Activated T-helper 17 cell treated with anti-CD3 and anti-CD28 coated beads, Interleukin-2, amount 50 U/mL, for 72 hours (primary cell): ENCODE measurements around the gene TF. TPM values are rescaled to one million over a fixed set of nuclear protein-coding genes. Genes with fewer than 3 reads are reported as not detected.
"Not testable (repeated sequence)": the region's sequence is repeated elsewhere in the genome, so short reads cannot be mapped to it uniquely, and the experiment has no call there.

Experiments used
- ATAC-seq: fragments of 150-1000 bp; cut with Tn5 transposase; replicated peaks from 2 replicates; pipeline ENCODE4 v1.10.0; 2021; ENCODE audit warnings: mild to moderate bottlenecking, moderate library complexity
- H3K27ac Mint-ChIP-seq: one replicate; pipeline ENCODE4 v1.8.0; 2022; ENCODE audit warnings: mixed read lengths
- H3K27me3 Mint-ChIP-seq: one replicate; pipeline ENCODE4 v1.8.0; 2022; ENCODE audit warnings: mixed read lengths
- H3K36me3 Mint-ChIP-seq: one replicate; pipeline ENCODE4 v1.8.0; 2022; ENCODE audit warnings: low read depth, mild to moderate bottlenecking, mixed read lengths
- H3K4me1 Mint-ChIP-seq: one replicate; pipeline ENCODE4 v1.8.0; 2022; ENCODE audit warnings: mixed read lengths
- H3K4me3 Mint-ChIP-seq: one replicate; pipeline ENCODE4 v1.8.0; 2022; ENCODE audit warnings: mild to moderate bottlenecking, mixed read lengths
- H3K9me3 Mint-ChIP-seq: one replicate; pipeline ENCODE4 v1.8.0; 2022; ENCODE audit warnings: mixed read lengths
- total RNA-seq, 2 donors: library from RNA; stranded (reverse); gene quantifications; one replicate each; pipeline ENCODE4 v1.2.3, GENCODE V29; 2022

TF gene
- total RNA-seq, 2 donors from 2014 or later: 0.50 to 1.9 TPM

DNA sequence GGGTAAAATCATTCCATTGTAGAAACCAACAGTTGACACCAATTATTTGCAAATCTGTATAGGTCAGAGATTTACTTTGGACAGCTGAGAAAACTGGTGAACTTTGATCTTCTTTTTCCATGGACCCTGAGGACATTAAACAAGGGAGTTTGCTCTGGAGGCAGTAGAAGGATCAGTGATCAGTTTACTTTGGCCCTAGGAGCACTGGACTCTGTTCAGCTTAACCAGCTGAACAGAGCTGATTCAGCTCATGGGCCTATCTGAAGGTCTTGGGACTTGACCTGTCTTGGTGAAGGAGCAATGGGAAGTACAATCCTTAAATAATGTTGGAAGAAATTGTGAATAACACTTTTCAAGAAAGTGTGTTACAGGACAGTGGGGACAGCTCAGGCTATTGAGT, 15.2 kb upstream of the TF start:
- Mint-ChIP-seq H3K4me1 (no peaks in the 10 kb centered on the region), H3K9me3 (peaks cover 6% of the 10 kb centered on the region), H3K27me3 (peaks cover 28% of the 10 kb centered on the region), H3K36me3 (no peaks in the 10 kb centered on the region), H3K27ac (no peak overlapping the region), H3K4me3 (no peak overlapping the region)
- no peak for ATAC-seq

DNA sequence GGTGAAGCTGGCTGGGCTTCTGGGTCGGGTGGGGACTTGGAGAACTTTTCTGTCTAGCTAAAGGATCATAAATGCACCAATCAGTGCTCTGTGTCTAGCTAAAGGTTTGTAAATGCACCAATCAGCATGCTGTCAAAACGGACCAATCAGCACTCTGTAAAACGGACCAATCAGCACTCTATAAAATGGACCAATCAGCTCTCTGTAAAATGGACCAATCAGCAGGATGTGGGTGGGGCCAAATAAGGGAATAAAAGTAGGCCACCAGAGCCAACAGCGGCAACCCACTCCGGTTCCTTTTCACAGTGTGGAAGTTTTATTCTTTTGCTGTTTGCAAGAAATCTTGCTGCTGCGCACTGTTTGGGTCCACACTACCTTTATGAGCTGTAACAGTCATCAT, 14.0 kb upstream of the TF start:
- not testable (repeated sequence) for H3K27ac Mint-ChIP-seq, H3K4me3 Mint-ChIP-seq, H3K4me1 Mint-ChIP-seq, H3K36me3 Mint-ChIP-seq, ATAC-seq, H3K9me3 Mint-ChIP-seq
- H3K27me3 Mint-ChIP-seq: peaks cover 33% of the 10 kb centered on the region

DNA sequence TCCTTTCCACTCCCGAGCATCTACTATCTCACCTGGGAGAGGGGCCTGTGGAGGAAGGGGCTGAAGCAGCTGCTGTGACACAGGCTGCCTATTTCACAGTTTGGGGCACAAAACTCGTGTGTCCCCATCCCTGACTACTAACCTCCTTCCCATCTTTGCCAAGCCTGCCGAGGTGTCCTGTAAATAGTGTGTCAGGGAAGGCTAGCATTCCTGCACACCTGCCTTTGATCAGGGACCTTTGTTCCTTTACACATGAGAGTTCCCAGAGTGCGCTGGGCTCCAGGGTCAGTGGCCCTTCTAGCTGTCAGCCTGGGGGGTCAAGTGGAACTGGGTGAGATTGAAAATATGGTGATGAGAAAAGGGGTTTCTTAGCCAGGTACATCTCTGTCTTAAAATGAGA, 13.0 kb upstream of the TF start:
- H3K4me1 Mint-ChIP-seq: no peaks in the 10 kb centered on the region
- no peak overlapping the region for H3K4me3 Mint-ChIP-seq
- no peak for ATAC-seq
- H3K9me3 Mint-ChIP-seq: peaks cover 6% of the 10 kb centered on the region
- H3K27me3 Mint-ChIP-seq: peaks cover 34% of the 10 kb centered on the region
- H3K36me3 Mint-ChIP-seq: no peaks in the 10 kb centered on the region
- no peak overlapping the region for H3K27ac Mint-ChIP-seq

DNA sequence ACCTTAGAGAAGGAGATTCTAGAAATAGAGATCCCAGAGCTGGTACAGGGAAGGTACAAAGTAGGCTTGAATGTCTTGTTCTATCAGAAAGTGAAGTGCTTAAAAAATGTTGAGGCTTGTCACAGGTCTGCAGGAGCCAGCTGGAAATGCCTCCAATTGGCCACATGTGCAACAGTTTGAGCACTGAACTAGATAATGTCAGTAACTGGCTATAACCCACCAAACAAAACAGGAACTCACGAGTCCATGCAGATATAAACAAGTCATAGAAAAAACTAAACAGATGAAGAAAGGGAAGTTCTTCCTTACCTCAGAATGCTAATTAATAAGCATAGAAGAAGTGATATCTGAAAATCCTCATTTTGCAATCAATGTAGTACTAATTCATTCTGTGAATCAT, 11.9 kb upstream of the TF start:
- H3K9me3 Mint-ChIP-seq: peaks cover 6% of the 10 kb centered on the region
- H3K36me3 Mint-ChIP-seq: no peaks in the 10 kb centered on the region
- H3K4me3 Mint-ChIP-seq: no peak overlapping the region
- no peak overlapping the region for H3K27ac Mint-ChIP-seq
- H3K27me3 Mint-ChIP-seq: peaks cover 34% of the 10 kb centered on the region
- H3K4me1 Mint-ChIP-seq: no peaks in the 10 kb centered on the region
- no peak for ATAC-seq

DNA sequence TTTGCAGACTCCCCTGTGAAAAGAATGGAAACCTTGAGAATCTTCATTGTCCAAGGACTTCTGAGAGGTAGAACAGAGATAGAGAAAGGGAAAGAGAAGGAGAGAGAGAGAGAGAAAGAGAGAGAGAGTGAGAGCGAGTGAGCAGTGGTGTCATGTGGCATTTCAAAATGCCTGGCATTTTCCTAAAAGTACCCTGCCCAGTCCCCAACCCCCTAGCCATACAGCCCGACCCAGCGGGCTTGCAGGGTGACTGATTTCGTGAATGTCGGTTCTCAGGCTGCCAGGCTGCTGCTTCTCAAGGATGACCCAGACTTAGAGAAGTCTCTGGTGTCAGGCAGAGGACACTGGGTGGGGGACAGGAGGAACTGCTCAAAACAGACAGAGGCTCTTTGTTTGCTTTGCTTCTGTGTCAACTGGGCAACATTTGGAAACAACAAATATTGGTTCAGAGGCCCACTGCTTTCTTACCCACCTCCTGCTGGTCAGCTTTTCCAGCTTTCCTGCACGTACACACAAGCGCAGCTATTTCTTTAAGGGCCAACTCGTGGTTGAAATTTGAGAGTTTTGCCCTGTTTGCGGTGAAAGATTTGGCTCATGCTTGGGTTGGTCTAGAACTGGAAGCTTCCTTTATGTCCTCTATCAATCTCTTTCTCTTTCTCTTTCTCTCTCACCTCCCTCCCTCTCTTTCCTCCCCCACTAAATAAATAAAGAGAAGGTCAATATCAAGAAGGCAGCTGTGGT, 3.7 kb upstream of the TF start:
- Mint-ChIP-seq H3K36me3 (no peaks in the 10 kb centered on the region), H3K4me3 (no peak overlapping the region), H3K27ac (no peak overlapping the region), H3K9me3 (no peaks in the 10 kb centered on the region), H3K4me1 (no peaks in the 10 kb centered on the region), H3K27me3 (peaks cover 31% of the 10 kb centered on the region)
- ATAC-seq: no peak

DNA sequence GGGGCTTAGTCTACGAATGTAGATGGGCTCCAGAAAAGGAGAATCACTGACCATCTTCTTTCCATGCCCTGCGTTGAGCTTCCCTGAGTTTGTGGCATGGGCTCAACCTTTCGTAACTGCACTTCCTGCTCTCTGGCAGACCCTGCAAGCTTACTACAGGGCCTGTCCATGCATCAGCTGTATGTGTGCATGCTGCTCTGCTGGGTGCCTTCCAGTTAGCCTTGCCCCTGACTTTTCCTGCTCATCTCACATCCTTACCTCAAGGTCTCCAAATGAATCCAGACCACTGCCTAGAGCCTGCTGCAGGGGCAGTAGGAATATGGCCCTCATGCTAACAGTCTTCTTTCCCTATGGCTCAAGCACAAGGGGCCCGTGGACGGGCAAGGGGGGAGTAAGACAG, 2.0 kb upstream of the TF start:
- peaks cover 34% of the 10 kb centered on the region for H3K27me3 Mint-ChIP-seq
- H3K4me1 Mint-ChIP-seq: no peaks in the 10 kb centered on the region
- no peak overlapping the region for H3K27ac Mint-ChIP-seq
- H3K36me3 Mint-ChIP-seq: no peaks in the 10 kb centered on the region
- no peak overlapping the region for H3K4me3 Mint-ChIP-seq
- no peaks in the 10 kb centered on the region for H3K9me3 Mint-ChIP-seq
- ATAC-seq: no peak

DNA sequence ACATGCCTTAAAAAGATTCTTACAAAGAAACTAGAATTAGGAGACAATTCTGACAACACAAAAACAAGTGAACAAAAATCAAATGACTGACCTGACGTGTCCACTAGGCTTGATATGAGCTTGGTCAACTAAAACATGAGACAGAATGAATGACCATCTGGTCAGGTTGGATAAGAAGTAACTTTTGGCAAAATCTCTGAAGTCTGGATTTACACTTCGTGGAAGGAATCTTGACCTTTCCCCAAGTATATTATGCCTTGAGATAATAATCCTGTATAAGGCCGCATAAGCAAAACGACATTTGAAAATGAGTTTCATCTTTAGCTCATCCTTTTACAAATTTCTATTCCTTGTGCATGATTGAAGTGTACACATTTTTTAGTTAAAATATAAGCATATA, 1.1 kb upstream of the TF start:
- Mint-ChIP-seq H3K27ac (no peak overlapping the region), H3K27me3 (peaks cover 39% of the 10 kb centered on the region), H3K9me3 (no peaks in the 10 kb centered on the region), H3K36me3 (no peaks in the 10 kb centered on the region), H3K4me1 (no peaks in the 10 kb centered on the region), H3K4me3 (no peak overlapping the region)
- ATAC-seq: no peak

DNA sequence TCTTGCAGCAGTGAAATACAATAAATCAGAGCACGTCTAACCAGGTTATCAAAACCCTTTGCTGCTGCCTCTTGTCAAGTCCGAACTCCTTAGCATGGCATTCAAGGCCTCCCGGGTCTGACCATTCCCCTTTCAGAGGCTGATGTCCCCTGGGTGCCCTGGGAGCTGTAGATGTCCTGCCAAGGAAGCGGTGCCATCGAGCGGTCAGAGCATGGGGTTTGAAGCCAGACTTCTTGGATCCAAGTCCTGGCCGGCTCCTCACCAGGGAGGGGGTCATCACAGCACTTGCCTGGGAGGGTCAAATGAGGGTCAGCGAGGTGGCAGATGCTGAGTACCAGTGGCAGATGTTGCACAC, 496 bp downstream of the TF start:
- Mint-ChIP-seq H3K36me3 (no peaks in the 10 kb centered on the region), H3K27ac (no peak overlapping the region), H3K4me1 (no peaks in the 10 kb centered on the region), H3K27me3 (peaks cover 39% of the 10 kb centered on the region), H3K4me3 (no peak overlapping the region), H3K9me3 (no peaks in the 10 kb centered on the region)
- ATAC-seq: no peak

DNA sequence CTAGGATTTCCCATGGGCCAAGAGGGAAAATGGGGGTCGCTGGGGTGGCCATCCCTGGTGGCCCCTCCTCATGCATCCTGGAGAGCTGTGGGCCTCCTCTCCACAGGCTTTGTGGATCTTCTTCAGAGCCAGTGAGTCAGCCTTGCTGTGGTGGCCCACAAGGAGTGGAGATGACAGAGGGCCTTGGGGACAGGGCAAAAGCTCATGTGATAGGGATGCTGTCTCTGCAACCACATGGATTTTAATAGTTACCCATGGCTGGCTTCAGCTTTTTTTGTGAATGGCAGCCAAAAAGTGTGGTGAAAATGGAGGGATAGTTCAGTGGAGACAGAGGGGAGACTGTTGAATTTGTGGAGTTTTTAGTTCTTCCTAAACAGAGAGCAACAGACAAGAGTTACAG, 1.2 kb downstream of the TF start:
- Mint-ChIP-seq H3K27ac (no peak overlapping the region), H3K27me3 (peaks cover 39% of the 10 kb centered on the region), H3K36me3 (no peaks in the 10 kb centered on the region), H3K4me3 (no peak overlapping the region), H3K9me3 (no peaks in the 10 kb centered on the region), H3K4me1 (no peaks in the 10 kb centered on the region)
- ATAC-seq: no peak

DNA sequence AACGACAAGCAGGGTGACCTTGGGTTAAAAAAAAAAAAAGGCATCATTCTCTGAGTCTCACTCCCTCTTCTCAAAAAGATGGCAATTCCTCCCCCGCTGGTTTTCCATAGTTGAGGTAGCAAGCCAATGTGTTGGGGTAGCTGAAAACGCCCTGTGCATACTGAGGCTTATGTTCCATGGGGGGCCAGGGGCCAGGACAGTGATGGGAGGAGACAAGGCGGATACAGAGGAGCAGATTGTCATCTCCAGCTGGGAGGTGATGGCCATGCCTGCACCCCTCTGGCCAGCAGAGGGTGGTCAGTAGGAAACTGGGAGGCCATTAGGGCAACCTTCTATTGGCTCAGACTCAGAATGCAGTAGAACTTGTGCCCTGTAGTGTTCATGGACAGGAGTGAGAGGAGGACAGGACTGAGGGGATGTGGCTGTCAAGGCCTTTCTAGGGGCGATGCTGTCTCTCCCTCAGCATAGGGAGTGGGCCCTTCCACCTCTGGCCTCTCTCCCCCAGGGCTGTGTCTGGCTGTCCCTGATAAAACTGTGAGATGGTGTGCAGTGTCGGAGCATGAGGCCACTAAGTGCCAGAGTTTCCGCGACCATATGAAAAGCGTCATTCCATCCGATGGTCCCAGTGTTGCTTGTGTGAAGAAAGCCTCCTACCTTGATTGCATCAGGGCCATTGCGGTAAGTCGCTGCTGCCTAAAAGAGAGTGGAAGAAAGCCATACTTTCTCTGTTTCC, 1.9 kb downstream of the TF start:
- H3K36me3 Mint-ChIP-seq: no peaks in the 10 kb centered on the region

DNA sequence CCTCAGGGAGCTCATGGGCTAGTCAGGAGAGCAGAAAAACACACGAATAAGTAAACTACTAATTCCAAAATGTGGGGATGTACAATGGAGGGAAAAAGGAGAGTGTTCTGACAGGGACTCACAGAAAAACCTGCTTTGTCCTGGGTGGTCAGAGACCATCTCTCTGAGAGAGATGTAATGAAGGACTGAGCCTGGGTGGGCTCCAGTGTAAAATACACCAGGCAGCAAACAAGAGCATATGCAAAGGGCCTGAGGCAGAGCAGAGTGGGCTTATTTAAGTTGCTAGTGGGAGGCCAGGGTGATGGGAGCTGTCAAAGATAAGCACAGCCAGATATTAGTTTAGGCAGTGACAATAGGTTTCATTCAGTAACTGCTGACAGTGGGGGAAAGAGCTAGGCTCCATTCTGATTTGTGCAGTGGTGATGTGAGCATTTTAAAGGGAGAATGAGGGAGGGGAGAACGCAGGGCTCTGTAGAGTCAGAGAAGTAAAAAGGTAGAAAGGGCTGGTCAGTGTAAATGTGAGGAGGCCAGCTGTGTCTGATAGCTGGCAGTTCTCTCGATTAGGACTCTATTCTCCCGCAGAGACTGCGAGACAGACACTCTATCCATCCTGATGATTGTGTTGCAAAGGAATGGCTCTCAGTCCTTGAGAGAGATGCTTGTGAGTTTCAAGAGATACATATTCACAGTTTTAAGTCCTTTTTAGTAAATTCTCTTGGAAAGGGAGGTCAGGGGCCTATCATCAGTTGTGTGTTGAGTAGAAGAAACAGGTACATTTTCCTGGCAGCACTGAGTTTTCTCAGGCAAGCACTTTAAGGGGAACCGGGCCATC, 3.5 kb downstream of the TF start:
- peaks cover 27% of the 10 kb centered on the region for H3K27me3 Mint-ChIP-seq
- H3K27ac Mint-ChIP-seq: no peak overlapping the region
- H3K4me3 Mint-ChIP-seq: no peak overlapping the region
- ATAC-seq: no peak
- no peaks in the 10 kb centered on the region for H3K9me3 Mint-ChIP-seq
- H3K4me1 Mint-ChIP-seq: no peaks in the 10 kb centered on the region
- H3K36me3 Mint-ChIP-seq: no peaks in the 10 kb centered on the region

More for the DNA sequence above, 1.9 kb downstream of the TF start:
- Mint-ChIP-seq H3K27ac (no peak overlapping the region), H3K4me3 (no peak overlapping the region), H3K27me3 (peaks cover 35% of the 10 kb centered on the region), H3K4me1 (no peaks in the 10 kb centered on the region), H3K9me3 (no peaks in the 10 kb centered on the region)
- no peak for ATAC-seq

DNA sequence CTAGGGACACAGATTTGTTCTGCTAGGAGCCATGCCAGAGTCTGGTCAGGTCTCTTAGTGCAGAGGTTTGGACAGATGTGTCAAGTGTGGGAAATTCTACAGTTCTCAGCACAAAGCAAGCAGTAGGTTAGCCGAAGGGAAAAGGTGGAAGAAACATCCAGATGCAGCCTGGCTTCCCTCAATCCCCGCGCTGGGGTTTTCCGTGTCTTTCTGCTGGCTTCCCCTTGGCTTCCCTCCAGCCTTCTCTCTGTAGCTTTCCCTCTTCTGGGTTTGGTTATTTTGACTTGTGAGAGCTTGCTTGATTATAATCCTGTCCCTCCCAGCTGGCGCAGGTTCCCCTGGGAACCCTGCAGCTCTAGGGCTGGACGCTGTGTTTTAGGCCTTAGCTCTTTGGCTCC, 4.1 kb downstream of the TF start:
- H3K27ac Mint-ChIP-seq: no peak overlapping the region
- H3K36me3 Mint-ChIP-seq: no peaks in the 10 kb centered on the region
- no peak for ATAC-seq
- peaks cover 22% of the 10 kb centered on the region for H3K27me3 Mint-ChIP-seq
- no peaks in the 10 kb centered on the region for H3K4me1 Mint-ChIP-seq
- H3K9me3 Mint-ChIP-seq: no peaks in the 10 kb centered on the region
- H3K4me3 Mint-ChIP-seq: no peak overlapping the region

DNA sequence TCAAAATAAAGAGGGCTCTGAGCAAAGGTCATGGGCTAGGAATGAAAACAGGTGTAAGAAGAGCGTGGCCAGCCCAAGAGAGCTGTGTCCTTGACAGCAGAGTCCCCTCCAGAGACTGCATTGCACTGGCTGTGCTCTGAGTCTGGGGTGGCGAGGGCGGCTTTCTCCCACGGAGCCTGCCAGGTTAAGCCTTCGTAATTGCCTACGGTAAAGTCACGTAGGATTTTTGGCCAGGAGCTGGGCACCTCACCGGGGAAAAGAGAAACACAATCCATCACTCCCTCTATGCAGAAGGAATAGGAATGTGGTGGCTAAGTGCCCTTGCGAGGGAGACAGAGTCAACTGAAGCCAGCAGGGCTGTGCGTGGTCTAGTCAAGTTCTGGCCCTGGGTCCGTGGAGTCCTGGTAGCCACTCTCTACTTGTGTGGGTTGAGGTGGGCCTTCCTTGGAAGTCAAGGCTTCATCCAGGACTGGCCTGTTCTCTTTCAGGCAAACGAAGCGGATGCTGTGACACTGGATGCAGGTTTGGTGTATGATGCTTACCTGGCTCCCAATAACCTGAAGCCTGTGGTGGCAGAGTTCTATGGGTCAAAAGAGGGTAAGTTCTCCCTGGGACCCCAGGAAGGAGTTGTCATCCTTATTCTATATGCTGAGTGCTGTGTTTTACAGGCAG, 7.0 kb downstream of the TF start:
- H3K27me3 Mint-ChIP-seq: peaks cover 11% of the 10 kb centered on the region
- no peak overlapping the region for H3K4me3 Mint-ChIP-seq
- no peaks in the 10 kb centered on the region for H3K9me3 Mint-ChIP-seq
- H3K4me1 Mint-ChIP-seq: no peaks in the 10 kb centered on the region
- no peak overlapping the region for H3K27ac Mint-ChIP-seq
- no peak for ATAC-seq
- H3K36me3 Mint-ChIP-seq: no peaks in the 10 kb centered on the region

DNA sequence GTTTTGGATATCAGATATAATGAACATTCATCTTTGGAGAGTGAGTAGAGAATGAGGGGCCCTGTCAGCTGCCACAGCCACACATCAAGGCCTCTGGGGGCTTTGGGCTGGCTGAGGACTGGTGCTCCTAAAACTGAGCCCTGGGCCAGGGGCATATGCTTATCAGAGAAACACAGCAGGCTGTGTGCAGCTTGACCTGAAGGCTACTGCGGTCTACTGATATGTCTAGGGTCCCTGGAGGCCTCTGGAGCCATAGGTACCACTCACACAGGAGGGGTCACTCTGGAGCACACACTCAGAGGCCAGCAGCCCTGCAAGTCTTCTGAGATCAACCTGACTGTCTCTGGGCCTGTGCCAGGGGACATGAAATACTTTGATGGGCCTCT, 7.6 kb downstream of the TF start:
- no peaks in the 10 kb centered on the region for H3K4me1 Mint-ChIP-seq
- no peak for ATAC-seq
- H3K27ac Mint-ChIP-seq: no peak overlapping the region
- H3K9me3 Mint-ChIP-seq: no peaks in the 10 kb centered on the region
- no peak overlapping the region for H3K4me3 Mint-ChIP-seq
- H3K36me3 Mint-ChIP-seq: no peaks in the 10 kb centered on the region
- peaks cover 11% of the 10 kb centered on the region for H3K27me3 Mint-ChIP-seq
